Esophagus muscularis mucosa (tissue), 4 donors: ENCODE measurements around the gene PDE4D.

Experiments
- CTCF ChIP-seq, 3 experiments: fragments of 200-600 bp in 2 of 3; fragments of 450-650 bp in 1 of 3; sonication (generic) in 2 of 3; IDR thresholded peaks; one replicate each; pipeline ENCODE4 v1.5.1; 2017 to 2019; ENCODE audit warnings: antibody characterized with exemption in 3 of 3, mild to moderate bottlenecking in 2 of 3, moderate library complexity in 1 of 3
- EP300 ChIP-seq: sonication (generic); formaldehyde crosslinking; IDR thresholded peaks from one replicate; pipeline ENCODE4 v1.6.1; 2017; ENCODE audit warnings: antibody characterized with exemption
- POLR2A ChIP-seq: fragments of 450-650 bp; IDR thresholded peaks from one replicate; pipeline ENCODE4 v1.6.1; 2017; ENCODE audit warnings: antibody characterized with exemption, moderate library complexity, mild to moderate bottlenecking, low read depth
- POLR2AphosphoS5 ChIP-seq, 2 donors: sonication (generic); formaldehyde crosslinking; IDR thresholded peaks; one replicate each; pipeline ENCODE4 v1.6.1; 2017; ENCODE audit warnings: antibody characterized with exemption in 2 of 2

- TF ChIP-seq CTCF (IDR thresholded peaks at IDR 0.05) (no peak), POLR2A (no peak), POLR2AphosphoS5 (IDR thresholded peaks at IDR 0.05) (no peak), EP300 (no peak)
Measured at GRCh38 chr5:59109383-59109782, 784.1 kb downstream of the PDE4D start.
